GM13976 (cell line): ENCODE measurements around the gene PTPN6.

Experiments used
- DNase-seq: peaks from one replicate; pipeline ENCODE4 v3.0.0; 2012; ENCODE audit warnings: low spot score
- CTCF ChIP-seq: IDR thresholded peaks from 2 replicates; pipeline ENCODE4 v1.5.1; 2012; ENCODE audit warnings: borderline replicate concordance, mild to moderate bottlenecking; ENCODE audit not compliant: insufficient read depth; ENCODE audit errors: extremely low read depth, missing control alignments, control extremely low read depth
- in situ Hi-C: fragments of 300-500 bp; cut with MboI; formaldehyde crosslinking; loops from one replicate; pipeline ENCODE4 v1.12.0; 2022; ENCODE audit warnings: low sequenced_read_pairs, mixed read lengths, inconsistent platforms; ENCODE audit not compliant: unreplicated experiment

The PTPN6 gene

GRCh38 chr12:6936194-6936635 lies 14.9 kb upstream of the PTPN6 start:
- no peak for DNase-seq
- TF ChIP-seq CTCF = no peak
- in situ Hi-C loops = loop anchor here (25.0 kb wide), 1 partner anchor 176 kb away; the partner anchor contains the start of gene C1RL

GRCh38 chr12:6936636-6937480 lies 14.3 kb upstream of the PTPN6 start:
- DNase-seq = peak; percentile 78
- in situ Hi-C loops = loop anchor here (25.0 kb wide), 1 partner anchor 175 kb away; the partner anchor contains the start of gene C1RL

GRCh38 chr12:6937481-6938352 lies 13.4 kb upstream of the PTPN6 start:
- in situ Hi-C loops = loop anchor here (25.0 kb wide), 1 partner anchor 175 kb away; the partner anchor contains the start of gene C1RL
- peak; percentile 90 for DNase-seq
- peak; percentile 99 for TF ChIP-seq CTCF

More at GRCh38 chr12:6936636-6937480, 14.3 kb upstream of the PTPN6 start:
- TF ChIP-seq CTCF = no peak

GRCh38 chr12:6938353-6939190 lies 12.6 kb upstream of the PTPN6 start:
- no peak for TF ChIP-seq CTCF
- in situ Hi-C loops = loop anchor here (25.0 kb wide), 1 partner anchor 174 kb away; the partner anchor contains the start of gene C1RL
- no peak for DNase-seq

GRCh38 chr12:6939191-6939540 lies 12.0 kb upstream of the PTPN6 start:
- in situ Hi-C loops = loop anchor here (25.0 kb wide), 1 partner anchor 173 kb away; the partner anchor contains the start of gene C1RL
- DNase-seq = no peak
- no peak for TF ChIP-seq CTCF
